Measurements from ENCODE around the gene RAB20. TPM values are rescaled to one million over a fixed set of nuclear protein-coding genes. Genes with fewer than 3 reads are reported as not detected.

The RAB20 gene
- total RNA-seq, 1 experiment from 2014 or later: 7.9 TPM

GRCh38 chr13:110503979-110504499 lies 57.5 kb downstream of the RAB20 start:
- TF ChIP-seq TCF7L2 (IDR thresholded peaks at IDR 0.05; ENCODE audit: low read depth, low read length) (no peak), REST (IDR thresholded peaks at IDR 0.05; ENCODE audit: insufficient read depth in 1 of 2, low read depth in 2 of 2, low read length in 1 of 2) (no peak), CTCF (IDR thresholded peaks at IDR 0.05) (no peak), SIN3A (IDR thresholded peaks at IDR 0.05; ENCODE audit: borderline replicate concordance, insufficient read depth, low read depth, low read length) (no peak), POLR2AphosphoS5 (IDR thresholded peaks at IDR 0.05; ENCODE audit: low read depth, low read length) (no peak)
- no peak for ATAC-seq
- POLR2A ChIA-PET: no interaction called here
- no peaks in the 10 kb centered on the region for H3K27me3 ChIP-seq (ENCODE audit: control insufficient read depth, insufficient read depth, low read length)
- DNase-seq (ENCODE audit: low read depth, low spot score): no peak
- no peaks in the 10 kb centered on the region for H3K4me1 ChIP-seq (ENCODE audit: control insufficient read depth, insufficient read depth, low read length)
- in situ Hi-C loops (cut with HindIII; ENCODE audit: low pct_unique_long_range_greater_than_20kb, low sequenced_read_pairs) (no loop called here), intact Hi-C loops (cut with micrococcal nuclease; ENCODE audit: unreplicated experiment) (no loop called here)
- CTCF ChIA-PET: no interaction called here
- no peak overlapping the region for H3K4me3 ChIP-seq (ENCODE audit: low read depth in 2 of 2, low read length in 2 of 2)
- no peak overlapping the region for H3K27ac ChIP-seq (ENCODE audit: low read length)
- no peaks in the 10 kb centered on the region for H3K36me3 ChIP-seq (ENCODE audit: control insufficient read depth, insufficient read depth, low read length)
- no peaks in the 10 kb centered on the region for H3K9me3 ChIP-seq (ENCODE audit: control insufficient read depth, insufficient read depth, low read depth, low read length)
- no TSS peak for BruUV-seq (replicated peaks)

GRCh38 chr13:110503037-110503901 lies 58.3 kb downstream of the RAB20 start:
- Histone ChIP-seq H3K4me1 (ENCODE audit: control insufficient read depth, insufficient read depth, low read length) (no peaks in the 10 kb centered on the region), H3K27ac (ENCODE audit: low read length) (no peak overlapping the region), H3K9me3 (ENCODE audit: control insufficient read depth, insufficient read depth, low read depth, low read length) (no peaks in the 10 kb centered on the region), H3K27me3 (ENCODE audit: control insufficient read depth, insufficient read depth, low read length) (no peaks in the 10 kb centered on the region), H3K36me3 (ENCODE audit: control insufficient read depth, insufficient read depth, low read length) (no peaks in the 10 kb centered on the region), H3K4me3 (ENCODE audit: low read depth in 2 of 2, low read length in 2 of 2) (no peak overlapping the region)
- DNase-seq (ENCODE audit: low read depth, low spot score) (no peak), ATAC-seq (no peak)
- CTCF ChIA-PET: no interaction called here
- intact Hi-C loops (cut with micrococcal nuclease; ENCODE audit: unreplicated experiment): no loop called here
- no TSS peak for BruUV-seq (replicated peaks)
- POLR2A ChIA-PET: interaction anchor here (0.6 kb wide), 1 partner anchor 113 kb away, joined by 3 read pairs; no protein-coding TSS in a partner anchor
- TF ChIP-seq POLR2AphosphoS5 (IDR thresholded peaks at IDR 0.05; ENCODE audit: low read depth, low read length): no peak
- in situ Hi-C loops (cut with HindIII; ENCODE audit: low pct_unique_long_range_greater_than_20kb, low sequenced_read_pairs): no loop called here

GRCh38 chr13:110501188-110501587 lies 60.3 kb downstream of the RAB20 start:
- H3K27ac ChIP-seq (ENCODE audit: low read length): no peak overlapping the region
- H3K36me3 ChIP-seq (ENCODE audit: control insufficient read depth, insufficient read depth, low read length): no peaks in the 10 kb centered on the region
- H3K4me3 ChIP-seq (ENCODE audit: low read depth in 2 of 2, low read length in 2 of 2): no peak overlapping the region
- BruUV-seq (replicated peaks): no TSS peak
- ChIA-PET POLR2A (no interaction called here), CTCF (no interaction called here)
- no peaks in the 10 kb centered on the region for H3K9me3 ChIP-seq (ENCODE audit: control insufficient read depth, insufficient read depth, low read depth, low read length)
- in situ Hi-C loops (cut with HindIII; ENCODE audit: low pct_unique_long_range_greater_than_20kb, low sequenced_read_pairs) (no loop called here), intact Hi-C loops (cut with micrococcal nuclease; ENCODE audit: unreplicated experiment) (no loop called here)
- ATAC-seq (no peak), DNase-seq (ENCODE audit: low read depth, low spot score) (no peak)
- H3K27me3 ChIP-seq (ENCODE audit: control insufficient read depth, insufficient read depth, low read length): no peaks in the 10 kb centered on the region
- TF ChIP-seq SIN3A (IDR thresholded peaks at IDR 0.05; ENCODE audit: borderline replicate concordance, insufficient read depth, low read depth, low read length) (no peak), REST (IDR thresholded peaks at IDR 0.05; ENCODE audit: insufficient read depth in 1 of 2, low read depth in 2 of 2, low read length in 1 of 2) (no peak), POLR2AphosphoS5 (IDR thresholded peaks at IDR 0.05; ENCODE audit: low read depth, low read length) (no peak), CTCF (IDR thresholded peaks at IDR 0.05) (no peak), TCF7L2 (IDR thresholded peaks at IDR 0.05; ENCODE audit: low read depth, low read length) (no peak)
- no peaks in the 10 kb centered on the region for H3K4me1 ChIP-seq (ENCODE audit: control insufficient read depth, insufficient read depth, low read length)
